ENCODE measurements around the gene PDGFD. TPM values are rescaled to one million over a fixed set of nuclear protein-coding genes. Genes with fewer than 3 reads are reported as not detected.

PDGFD gene
- total RNA-seq, 4 donors from 2014 or later = 16.1 to 108 (median 36.0) TPM

DNA sequence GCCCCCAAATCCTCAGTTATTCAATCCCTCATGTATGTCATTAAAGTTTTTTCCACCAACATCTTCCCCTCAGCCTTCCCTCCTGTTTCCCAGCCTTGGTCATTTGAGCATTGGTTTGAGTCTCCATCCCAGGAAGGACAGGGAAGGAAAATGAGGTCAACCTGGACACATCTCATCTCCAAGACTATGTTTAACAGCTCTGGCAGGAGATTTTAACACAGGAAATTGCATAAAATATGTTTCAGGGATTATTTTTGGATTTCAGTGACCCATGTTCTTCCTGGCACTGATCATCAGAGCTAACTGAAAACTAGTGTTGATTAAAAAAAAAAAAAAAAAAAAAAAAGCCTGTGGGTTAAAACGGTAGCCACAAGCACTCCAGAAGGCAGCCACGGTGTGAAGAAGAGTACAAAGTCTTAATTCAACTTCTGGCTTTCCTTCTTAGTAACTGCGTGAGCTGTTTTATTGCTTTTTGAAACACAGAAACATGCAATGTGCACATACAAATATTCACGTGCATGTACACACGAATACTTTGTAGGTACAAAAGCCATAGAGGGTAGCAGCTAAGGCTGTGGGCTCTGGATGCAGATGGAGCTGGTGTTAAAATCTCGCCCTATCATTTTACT, 291.9 kb downstream of the PDGFD start:
- Histone ChIP-seq H3K4me1 (no peaks in the 10 kb centered on the region), H3K27me3 (no peaks in the 10 kb centered on the region), H3K27ac (no peak overlapping the region), H3K4me3 (replicated peaks in 1 of 3) (no peak overlapping the region), H3K36me3 (no peaks in the 10 kb centered on the region), H3K9me3 (no peaks in the 10 kb centered on the region)
- intact Hi-C loops (cut with DNase I) = no loop called here
- WGBS, 2 donors = 65 to 71% methylated on average over 6 of the region's 6 CpGs
- no peak for TF ChIP-seq POLR2A (IDR thresholded peaks at IDR 0.05)
- no peak for TF ChIP-seq CTCF (IDR thresholded peaks at IDR 0.05)
- DNase-seq = no peak

DNA sequence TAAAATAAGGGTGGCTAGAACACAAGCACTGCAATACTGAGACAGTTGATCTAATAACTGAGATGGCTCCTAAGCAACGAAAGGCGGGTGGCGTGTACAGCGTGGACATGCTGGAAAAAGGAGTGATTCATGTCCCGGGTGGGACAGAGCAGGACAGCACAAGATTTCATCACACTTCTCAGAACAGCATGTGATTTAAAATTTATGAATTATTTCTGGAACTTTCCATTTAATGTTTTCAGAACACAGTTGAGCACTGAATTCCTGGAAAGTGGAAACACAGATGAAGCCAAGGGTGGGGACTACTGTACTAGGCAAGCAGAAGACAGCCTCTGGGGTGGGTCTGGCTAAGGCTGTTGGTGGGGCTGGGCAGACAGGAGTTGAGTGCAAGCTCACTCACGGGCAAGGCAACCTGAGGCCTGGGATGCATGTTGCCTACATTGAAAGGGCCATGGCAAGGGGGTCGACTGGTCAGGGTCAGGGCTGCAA, 293.1 kb downstream of the PDGFD start:
- no peaks in the 10 kb centered on the region for H3K9me3 ChIP-seq
- WGBS, 2 donors = 81 to 85% methylated on average over 7 of the region's 7 CpGs
- intact Hi-C loops (cut with DNase I) = no loop called here
- H3K36me3 ChIP-seq = no peaks in the 10 kb centered on the region
- no peak for TF ChIP-seq CTCF (IDR thresholded peaks at IDR 0.05)
- TF ChIP-seq POLR2A (IDR thresholded peaks at IDR 0.05) = no peak
- H3K27ac ChIP-seq = peak overlapping the region in 1 of 3 donors; percentile 6
- no peaks in the 10 kb centered on the region for H3K4me1 ChIP-seq
- peak; percentile 9 to 26 for DNase-seq
- H3K4me3 ChIP-seq (replicated peaks in 1 of 3) = no peak overlapping the region
- no peaks in the 10 kb centered on the region for H3K27me3 ChIP-seq

DNA sequence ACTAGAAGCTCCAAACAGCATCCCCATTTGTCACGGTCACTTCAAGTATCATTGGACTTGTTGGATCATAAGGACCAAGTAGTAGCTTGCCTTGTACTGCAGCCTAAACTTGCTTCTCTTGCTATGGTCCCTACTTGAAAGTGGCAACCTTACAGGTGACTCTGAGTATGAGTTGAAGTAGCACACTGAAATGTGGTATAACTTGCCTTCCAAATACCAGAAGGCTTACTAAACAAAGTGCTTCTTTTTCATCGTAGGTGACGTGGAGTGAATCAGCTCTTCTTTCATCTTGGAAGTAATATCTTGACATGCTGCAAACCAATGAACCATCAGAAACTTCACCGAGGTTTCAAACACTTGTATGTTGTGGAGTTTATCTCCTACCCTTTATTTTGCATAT, 296.5 kb downstream of the PDGFD start:
- TF ChIP-seq POLR2A (IDR thresholded peaks at IDR 0.05) (no peak), CTCF (IDR thresholded peaks at IDR 0.05) (no peak)
- intact Hi-C loops (cut with DNase I) = no loop called here
- WGBS, 2 donors = 85 to 88% methylated on average over 4 of the region's 4 CpGs
- Histone ChIP-seq H3K4me1 (no peaks in the 10 kb centered on the region), H3K27ac (no peak overlapping the region), H3K4me3 (replicated peaks in 1 of 3) (no peak overlapping the region), H3K9me3 (no peaks in the 10 kb centered on the region), H3K36me3 (no peaks in the 10 kb centered on the region), H3K27me3 (no peaks in the 10 kb centered on the region)
- DNase-seq = no peak

DNA sequence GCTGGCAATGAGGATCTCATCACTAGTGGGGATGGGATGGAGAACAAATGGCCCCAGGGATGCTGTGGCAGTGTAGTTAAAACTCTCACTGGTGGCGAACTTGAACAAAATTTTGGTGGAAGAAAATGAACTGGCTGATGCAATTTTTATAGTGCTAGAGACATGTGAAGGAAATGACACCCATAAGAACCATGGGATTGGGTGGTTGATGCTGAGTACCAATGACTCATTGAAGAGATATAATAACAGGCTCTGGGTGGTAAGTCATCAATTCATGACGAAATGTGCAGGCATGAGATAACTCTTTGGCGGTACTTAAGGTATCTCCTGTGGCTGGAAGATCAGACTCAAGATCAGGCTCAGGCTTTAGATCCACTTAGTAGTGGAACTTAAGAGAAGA, 300.4 kb downstream of the PDGFD start:
- intact Hi-C loops (cut with DNase I) = no loop called here
- no peak for DNase-seq
- Histone ChIP-seq H3K9me3 (no peaks in the 10 kb centered on the region), H3K4me3 (replicated peaks in 1 of 3) (no peak overlapping the region), H3K27ac (no peak overlapping the region), H3K27me3 (no peaks in the 10 kb centered on the region), H3K36me3 (no peaks in the 10 kb centered on the region), H3K4me1 (no peaks in the 10 kb centered on the region)
- 90 to 92% methylated on average over 3 of the region's 3 CpGs for WGBS, 2 donors
- TF ChIP-seq CTCF (IDR thresholded peaks at IDR 0.05) = no peak
- TF ChIP-seq POLR2A (IDR thresholded peaks at IDR 0.05) = no peak

- no peak for TF ChIP-seq POLR2A (IDR thresholded peaks at IDR 0.05)
- no peak for TF ChIP-seq CTCF (IDR thresholded peaks at IDR 0.05)
- no peak overlapping the region for H3K4me3 ChIP-seq (replicated peaks in 1 of 3)
- WGBS, 2 donors = 80 to 84% methylated on average over 3 of the region's 3 CpGs
- no peaks in the 10 kb centered on the region for H3K4me1 ChIP-seq
- H3K9me3 ChIP-seq = no peaks in the 10 kb centered on the region
- no peak overlapping the region for H3K27ac ChIP-seq
- no peaks in the 10 kb centered on the region for H3K36me3 ChIP-seq
- no peaks in the 10 kb centered on the region for H3K27me3 ChIP-seq
- intact Hi-C loops (cut with DNase I) = no loop called here
- DNase-seq = no peak
These were observed 301.2 kb downstream of the PDGFD start for GRCh38 chr11:103862802-103863174.

Data from thyroid gland (tissue), 4 donors.